Measurements from ENCODE around the gene CALD1.

The CALD1 gene

GRCh38 chr7:134927076-134927475 lies 147.6 kb downstream of the CALD1 start:
- no peak for DNase-seq (ENCODE audit: low read depth in 2 of 2)

GRCh38 chr7:134927723-134928122 lies 148.3 kb downstream of the CALD1 start:
- no peak for DNase-seq (ENCODE audit: low read depth in 2 of 2)

- no peak for DNase-seq (ENCODE audit: low read depth in 2 of 2)
Measured at GRCh38 chr7:134928554-134928953, 149.1 kb downstream of the CALD1 start.

GRCh38 chr7:134931487-134931886 lies 152.1 kb downstream of the CALD1 start:
- DNase-seq (ENCODE audit: low read depth in 2 of 2), result no peak

- DNase-seq (ENCODE audit: low read depth in 2 of 2), result no peak
Measured at GRCh38 chr7:134932707-134933370, 153.4 kb downstream of the CALD1 start.

GRCh38 chr7:134933460-134934068 lies 154.1 kb downstream of the CALD1 start:
- no peak for DNase-seq (ENCODE audit: low read depth in 2 of 2)

GRCh38 chr7:134935701-134936100 lies 156.3 kb downstream of the CALD1 start:
- no peak for DNase-seq (ENCODE audit: low read depth in 2 of 2)

- DNase-seq (ENCODE audit: low read depth in 2 of 2), result no peak
Measured at GRCh38 chr7:134936893-134937510, 157.6 kb downstream of the CALD1 start.

GRCh38 chr7:134938141-134938540 lies 158.7 kb downstream of the CALD1 start:
- DNase-seq (ENCODE audit: low read depth in 2 of 2), result no peak

GRCh38 chr7:134939136-134939535 lies 159.7 kb downstream of the CALD1 start:
- no peak for DNase-seq (ENCODE audit: low read depth in 2 of 2)

GRCh38 chr7:134940729-134941128 lies 161.3 kb downstream of the CALD1 start:
- no peak for DNase-seq (ENCODE audit: low read depth in 2 of 2)

GRCh38 chr7:134941185-134941900 lies 161.9 kb downstream of the CALD1 start:
- no peak for DNase-seq (ENCODE audit: low read depth in 2 of 2)

GRCh38 chr7:134941952-134942351 lies 162.5 kb downstream of the CALD1 start:
- DNase-seq (ENCODE audit: low read depth in 2 of 2), result no peak

GRCh38 chr7:134942690-134943466 lies 163.4 kb downstream of the CALD1 start:
- DNase-seq (ENCODE audit: low read depth in 2 of 2), result no peak

GRCh38 chr7:134943785-134944400 lies 164.5 kb downstream of the CALD1 start:
- DNase-seq (ENCODE audit: low read depth in 2 of 2), result no peak

- no peak for DNase-seq (ENCODE audit: low read depth in 2 of 2)
Measured at GRCh38 chr7:134945691-134946090, 166.3 kb downstream of the CALD1 start.

- DNase-seq (ENCODE audit: low read depth in 2 of 2), result no peak
Measured at GRCh38 chr7:134946260-134946659, 166.8 kb downstream of the CALD1 start.

GRCh38 chr7:134947329-134947728 lies 167.9 kb downstream of the CALD1 start:
- DNase-seq (ENCODE audit: low read depth in 2 of 2), result no peak

- no peak for DNase-seq (ENCODE audit: low read depth in 2 of 2)
Measured at GRCh38 chr7:134947831-134948230, 168.4 kb downstream of the CALD1 start.

GRCh38 chr7:134948246-134948645 lies 168.8 kb downstream of the CALD1 start:
- DNase-seq (ENCODE audit: low read depth in 2 of 2), result no peak

- DNase-seq (ENCODE audit: low read depth in 2 of 2), result no peak
Measured at GRCh38 chr7:134948736-134949135, 169.3 kb downstream of the CALD1 start.
